NCI-H2171 treated with DMSO at 0.1 percent for 48 hours (cell line): ENCODE results near the gene RPL27.

ENCODE experiments used
- DNase-seq: peaks from one replicate; lab custom pipeline; 2025; lab: John Stamatoyannopoulos, UW

Gene RPL27

GRCh38 chr17:43020789-43021740 is 22.8 kb downstream of the RPL27 start:
- peak; percentile 26 for DNase-seq

- peak; percentile 75 for DNase-seq
These were observed 23.7 kb downstream of the RPL27 start, which contains the start of gene VAT1 for GRCh38 chr17:43021741-43022512. VAT1 (minus strand) TSS chr17:43022385; CDS start chr17:43022322, 63 bp downstream.

GRCh38 chr17:43024407-43025289 is 26.4 kb downstream of the RPL27 start, which contains the start of gene RND2:
RND2 (plus strand) TSS chr17:43025231; CDS start chr17:43025348, 117 bp downstream.
- peak; percentile 93 for DNase-seq

GRCh38 chr17:43025290-43025657 is 27.1 kb downstream of the RPL27 start:
- DNase-seq: peak; percentile 20

- DNase-seq: no peak
These were observed 27.7 kb downstream of the RPL27 start for GRCh38 chr17:43025766-43026537.

GRCh38 chr17:43026595-43026994 is 28.4 kb downstream of the RPL27 start:
- no peak for DNase-seq

GRCh38 chr17:43027091-43028032 is 29.1 kb downstream of the RPL27 start:
- no peak for DNase-seq

- DNase-seq: no peak
These were observed 30.1 kb downstream of the RPL27 start for GRCh38 chr17:43028221-43028861.

GRCh38 chr17:43030137-43030767 is 32.0 kb downstream of the RPL27 start:
- DNase-seq: no peak

- no peak for DNase-seq
These were observed 33.4 kb downstream of the RPL27 start for GRCh38 chr17:43031666-43032065.

- DNase-seq: peak; percentile 60
These were observed 36.0 kb downstream of the RPL27 start for GRCh38 chr17:43033948-43034881.

GRCh38 chr17:43034894-43035293 is 36.7 kb downstream of the RPL27 start:
- no peak for DNase-seq

GRCh38 chr17:43039646-43040045 is 41.4 kb downstream of the RPL27 start:
- DNase-seq: no peak

GRCh38 chr17:43040655-43041054 is 42.4 kb downstream of the RPL27 start:
- no peak for DNase-seq

- no peak for DNase-seq
These were observed 43.9 kb downstream of the RPL27 start for GRCh38 chr17:43042025-43042628.

GRCh38 chr17:43043307-43043706 is 45.1 kb downstream of the RPL27 start:
- no peak for DNase-seq

- DNase-seq: no peak
These were observed 45.8 kb downstream of the RPL27 start for GRCh38 chr17:43044024-43044423.
